GM21717 (cell line): ENCODE measurements around the gene CDH23.

ENCODE experiments used
- ATAC-seq: cut with Tn5 transposase; IDR thresholded peaks from one replicate; pipeline ENCODE4 v1.9.1; 2021; ENCODE audit warnings: mild to moderate bottlenecking, moderate library complexity; ENCODE audit not compliant: unreplicated experiment

CDH23 gene

GRCh38 chr10:71462062-71462935 is 65.6 kb downstream of the CDH23 start:
- no peak for ATAC-seq

- ATAC-seq, result no peak
Observed at GRCh38 chr10:71463111-71463510, 66.4 kb downstream of the CDH23 start.

GRCh38 chr10:71465551-71466252 is 69.0 kb downstream of the CDH23 start:
- ATAC-seq, result no peak

- ATAC-seq, result no peak
Observed at GRCh38 chr10:71466330-71466729, 69.6 kb downstream of the CDH23 start.

- ATAC-seq, result no peak
Observed at GRCh38 chr10:71467161-71467560, 70.4 kb downstream of the CDH23 start.

- ATAC-seq, result no peak
Observed at GRCh38 chr10:71467569-71468362, 71.0 kb downstream of the CDH23 start.

GRCh38 chr10:71468363-71469094 is 71.8 kb downstream of the CDH23 start:
- no peak for ATAC-seq

- no peak for ATAC-seq
Observed at GRCh38 chr10:71471006-71471405, 74.3 kb downstream of the CDH23 start.

GRCh38 chr10:71471957-71472365 is 75.2 kb downstream of the CDH23 start:
- no peak for ATAC-seq

- ATAC-seq, result no peak
Observed at GRCh38 chr10:71472466-71472865, 75.7 kb downstream of the CDH23 start.

- no peak for ATAC-seq
Observed at GRCh38 chr10:71472912-71473311, 76.2 kb downstream of the CDH23 start.

- no peak for ATAC-seq
Observed at GRCh38 chr10:71473671-71474599, 77.2 kb downstream of the CDH23 start.

- no peak for ATAC-seq
Observed at GRCh38 chr10:71474702-71475242, 78.1 kb downstream of the CDH23 start.

GRCh38 chr10:71475243-71475871 is 78.6 kb downstream of the CDH23 start:
- no peak for ATAC-seq

GRCh38 chr10:71476228-71477011 is 79.7 kb downstream of the CDH23 start:
- no peak for ATAC-seq

GRCh38 chr10:71478173-71478572 is 81.5 kb downstream of the CDH23 start:
- ATAC-seq, result no peak

GRCh38 chr10:71478813-71479365 is 82.2 kb downstream of the CDH23 start:
- ATAC-seq, result no peak

GRCh38 chr10:71479831-71480230 is 83.1 kb downstream of the CDH23 start:
- ATAC-seq, result no peak
